Stimulated activated naive CD8-positive, alpha-beta T cell treated with anti-CD3 and anti-CD28 coated beads, Interleukin-15, amount 100 ng/mL, for 72 hours (primary cell): ENCODE measurements around the gene GLG1.

Experiments
- ATAC-seq: fragments of 150-1000 bp; cut with Tn5 transposase; 2 replicates; pipeline ENCODE4 v1.10.0; 2021; ENCODE audit warnings: mild to moderate bottlenecking, moderate library complexity
- DNase-seq, 2 donors: peaks; one replicate each; pipeline ENCODE4 v3.0.0; 2021 to 2022
- H3K27ac Mint-ChIP-seq, 2 donors: one replicate each; pipeline ENCODE4 v1.8.0; 2022; ENCODE audit warnings: mild to moderate bottlenecking in 2 of 2, mixed read lengths in 2 of 2, moderate library complexity in 2 of 2
- H3K27me3 Mint-ChIP-seq: one replicate; pipeline ENCODE4 v1.8.0; 2022; ENCODE audit warnings: mixed read lengths
- H3K4me1 Mint-ChIP-seq: one replicate; pipeline ENCODE4 v1.8.0; 2022; ENCODE audit warnings: mild to moderate bottlenecking, mixed read lengths
- H3K4me3 Mint-ChIP-seq, 2 donors: one replicate each; pipeline ENCODE4 v1.8.0; 2022; ENCODE audit warnings: mild to moderate bottlenecking in 2 of 2, mixed read lengths in 2 of 2, moderate library complexity in 1 of 2
- H3K9me3 Mint-ChIP-seq, 2 donors: one replicate each; pipeline ENCODE4 v1.8.0; 2022; ENCODE audit warnings: mixed read lengths in 2 of 2

GLG1 gene

GRCh38 chr16:74499114-74499513 is 107.8 kb downstream of the GLG1 start:
- H3K4me3 Mint-ChIP-seq = no peak overlapping the region
- H3K9me3 Mint-ChIP-seq = no peaks in the 10 kb centered on the region
- peaks cover 6% of the 10 kb centered on the region for H3K4me1 Mint-ChIP-seq
- H3K27ac Mint-ChIP-seq = no peak overlapping the region
- DNase-seq (no peak), ATAC-seq (no peak)
- no peaks in the 10 kb centered on the region for H3K27me3 Mint-ChIP-seq

GRCh38 chr16:74497761-74498160 is 109.2 kb downstream of the GLG1 start:
- no peaks in the 10 kb centered on the region for H3K27me3 Mint-ChIP-seq
- H3K9me3 Mint-ChIP-seq = no peaks in the 10 kb centered on the region
- no peak for ATAC-seq
- no peak overlapping the region for H3K4me3 Mint-ChIP-seq
- no peak overlapping the region for H3K27ac Mint-ChIP-seq
- peaks cover 6% of the 10 kb centered on the region for H3K4me1 Mint-ChIP-seq
- no peak for DNase-seq

- no peak overlapping the region for H3K4me3 Mint-ChIP-seq
- H3K4me1 Mint-ChIP-seq = peaks cover 6% of the 10 kb centered on the region
- DNase-seq = no peak
- H3K27ac Mint-ChIP-seq = no peak overlapping the region
- no peaks in the 10 kb centered on the region for H3K9me3 Mint-ChIP-seq
- H3K27me3 Mint-ChIP-seq = no peaks in the 10 kb centered on the region
- ATAC-seq = no peak
Measured at GRCh38 chr16:74496054-74496453, 110.9 kb downstream of the GLG1 start.

GRCh38 chr16:74492976-74493375 is 113.9 kb downstream of the GLG1 start:
- ATAC-seq = no peak
- no peak overlapping the region for H3K27ac Mint-ChIP-seq
- H3K4me1 Mint-ChIP-seq = peaks cover 6% of the 10 kb centered on the region
- H3K9me3 Mint-ChIP-seq = no peaks in the 10 kb centered on the region
- no peaks in the 10 kb centered on the region for H3K27me3 Mint-ChIP-seq
- no peak overlapping the region for H3K4me3 Mint-ChIP-seq
- no peak for DNase-seq

GRCh38 chr16:74487634-74488495 is 119.0 kb downstream of the GLG1 start:
- Mint-ChIP-seq H3K27ac (peak overlapping the region in 1 of 2 donors; percentile 59), H3K9me3 (no peaks in the 10 kb centered on the region), H3K4me3 (no peak overlapping the region), H3K4me1 (peaks cover 8% of the 10 kb centered on the region), H3K27me3 (no peaks in the 10 kb centered on the region)
- ATAC-seq = no peak
- DNase-seq = no peak

GRCh38 chr16:74485916-74486315 is 121.0 kb downstream of the GLG1 start:
- no peaks in the 10 kb centered on the region for H3K27me3 Mint-ChIP-seq
- no peak overlapping the region for H3K4me3 Mint-ChIP-seq
- no peaks in the 10 kb centered on the region for H3K9me3 Mint-ChIP-seq
- H3K27ac Mint-ChIP-seq = no peak overlapping the region
- DNase-seq (no peak), ATAC-seq (no peak)
- peaks cover 8% of the 10 kb centered on the region for H3K4me1 Mint-ChIP-seq

- H3K4me3 Mint-ChIP-seq = no peak overlapping the region
Measured at GRCh38 chr16:74480150-74481029, 126.5 kb downstream of the GLG1 start.

GRCh38 chr16:74477226-74477625 is 129.7 kb downstream of the GLG1 start:
- Mint-ChIP-seq H3K4me1 (no peaks in the 10 kb centered on the region), H3K27ac (no peak overlapping the region), H3K9me3 (no peaks in the 10 kb centered on the region), H3K4me3 (no peak overlapping the region), H3K27me3 (no peaks in the 10 kb centered on the region)
- ATAC-seq (no peak), DNase-seq (no peak)

More at GRCh38 chr16:74480150-74481029, 126.5 kb downstream of the GLG1 start:
- no peak for ATAC-seq
- Mint-ChIP-seq H3K27me3 (no peaks in the 10 kb centered on the region), H3K27ac (peak overlapping the region in 1 of 2 donors; percentile 10), H3K4me1 (peaks cover 3% of the 10 kb centered on the region), H3K9me3 (no peaks in the 10 kb centered on the region)
- DNase-seq = no peak

- H3K27me3 Mint-ChIP-seq = no peaks in the 10 kb centered on the region
- no peak for ATAC-seq
- peak overlapping the region in 1 of 2 donors; percentile 4 for H3K27ac Mint-ChIP-seq
- no peaks in the 10 kb centered on the region for H3K4me1 Mint-ChIP-seq
- no peaks in the 10 kb centered on the region for H3K9me3 Mint-ChIP-seq
- DNase-seq = no peak
- no peak overlapping the region for H3K4me3 Mint-ChIP-seq
Measured at GRCh38 chr16:74474416-74474815, 132.5 kb downstream of the GLG1 start.

GRCh38 chr16:74472540-74472939 is 134.4 kb downstream of the GLG1 start:
- Mint-ChIP-seq H3K27me3 (no peaks in the 10 kb centered on the region), H3K9me3 (no peaks in the 10 kb centered on the region), H3K27ac (no peak overlapping the region), H3K4me1 (peaks cover under 1% of the 10 kb centered on the region), H3K4me3 (no peak overlapping the region)
- no peak for DNase-seq
- ATAC-seq = no peak

GRCh38 chr16:74472010-74472409 is 134.9 kb downstream of the GLG1 start:
- Mint-ChIP-seq H3K27ac (no peak overlapping the region), H3K9me3 (no peaks in the 10 kb centered on the region), H3K4me3 (no peak overlapping the region), H3K4me1 (peaks cover 6% of the 10 kb centered on the region), H3K27me3 (no peaks in the 10 kb centered on the region)
- DNase-seq = no peak
- ATAC-seq = no peak

GRCh38 chr16:74469946-74470478 is 136.9 kb downstream of the GLG1 start:
- Mint-ChIP-seq H3K4me1 (peaks cover 15% of the 10 kb centered on the region), H3K4me3 (no peak overlapping the region), H3K27ac (no peak overlapping the region), H3K9me3 (no peaks in the 10 kb centered on the region), H3K27me3 (no peaks in the 10 kb centered on the region)
- ATAC-seq (no peak), DNase-seq (no peak)

GRCh38 chr16:74468807-74469525 is 137.9 kb downstream of the GLG1 start:
- DNase-seq (no peak), ATAC-seq (no peak)
- Mint-ChIP-seq H3K9me3 (no peaks in the 10 kb centered on the region), H3K27me3 (no peaks in the 10 kb centered on the region), H3K4me1 (peaks cover 15% of the 10 kb centered on the region), H3K4me3 (no peak overlapping the region), H3K27ac (peak overlapping the region in 1 of 2 donors; percentile 74)

- no peaks in the 10 kb centered on the region for H3K27me3 Mint-ChIP-seq
- DNase-seq (no peak), ATAC-seq (peak; percentile 90)
- peak overlapping the region in 1 of 2 donors; percentile 36 for H3K27ac Mint-ChIP-seq
- H3K4me1 Mint-ChIP-seq = peaks cover 15% of the 10 kb centered on the region
- H3K4me3 Mint-ChIP-seq = no peak overlapping the region
- H3K9me3 Mint-ChIP-seq = no peaks in the 10 kb centered on the region
Measured at GRCh38 chr16:74466872-74467271, 140.0 kb downstream of the GLG1 start.
